ENCODE measurements around the gene TRAF5.

GRCh38 chr1:211285196-211285595 is 41.4 kb upstream of the TRAF5 start:
- TF ChIP-seq POLR2AphosphoS5 (IDR thresholded peaks at IDR 0.05; ENCODE audit: low read depth, low read length) (no peak), REST (IDR thresholded peaks at IDR 0.05; ENCODE audit: insufficient read depth in 1 of 2, low read depth in 2 of 2, low read length in 2 of 2) (no peak), TAF1 (IDR thresholded peaks at IDR 0.05; ENCODE audit: borderline replicate concordance, insufficient read depth, low read length) (no peak)
